DMS 273 (cell line): ENCODE results near the gene ENPP5.
A peak's percentile ranks its signal among the peaks of the same experiment; 100 is the strongest.
"Not testable (repeated sequence)": the region's sequence is repeated elsewhere in the genome, so short reads cannot be mapped to it uniquely, and the experiment has no call there.

ENCODE experiments used
- DNase-seq: peaks from one replicate; lab custom pipeline; 2025; ENCODE audit not compliant: unreplicated experiment; lab: John Stamatoyannopoulos, UW

ENPP5 gene

DNA sequence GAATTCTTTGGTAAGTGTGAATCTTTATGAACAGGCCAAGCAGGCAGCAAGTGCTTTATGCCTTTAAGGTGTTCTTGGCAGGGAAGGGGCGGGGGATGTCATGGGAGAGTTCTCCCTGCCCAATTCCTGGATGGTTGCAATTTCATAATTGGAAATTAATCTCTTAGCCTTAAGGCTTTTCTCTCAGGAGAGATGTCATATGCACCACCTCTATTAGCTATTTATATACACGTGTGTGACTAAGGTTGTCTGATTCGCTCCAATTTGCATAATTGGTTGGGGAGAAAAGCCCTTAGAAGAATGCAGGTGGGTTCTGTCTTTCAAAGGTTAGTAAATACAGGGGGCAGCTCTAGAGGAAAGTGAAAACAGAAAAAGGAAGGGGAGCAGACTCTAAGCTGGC is 5.2 kb upstream of the ENPP5 start:
- DNase-seq: no peak

GRCh38 chr6:46175446-46175845 is 4.7 kb upstream of the ENPP5 start:
- no peak for DNase-seq

DNA sequence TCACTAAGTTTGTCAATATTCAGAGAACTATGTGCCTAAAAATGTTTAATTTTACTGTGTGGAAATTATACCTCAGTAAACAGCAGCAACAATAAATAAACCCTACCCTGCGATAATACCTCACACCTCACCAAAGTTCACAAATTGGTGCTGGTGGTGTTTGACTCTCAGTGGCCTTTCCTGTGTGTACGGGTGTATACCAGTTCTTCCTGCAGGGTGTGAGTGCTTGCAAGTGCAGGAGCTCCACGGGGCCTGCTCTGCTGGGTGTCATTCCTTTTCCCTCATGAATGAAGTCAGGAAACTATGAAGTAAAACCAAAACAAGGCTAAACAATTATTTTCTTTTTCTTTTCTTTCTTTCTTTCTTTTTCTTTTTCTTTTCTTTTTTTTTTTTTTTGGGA is 4.1 kb upstream of the ENPP5 start:
- no peak for DNase-seq

- no peak for DNase-seq
Observed at GRCh38 chr6:46172176-46172575, 1.4 kb upstream of the ENPP5 start.

GRCh38 chr6:46160102-46160501 is 10.7 kb downstream of the ENPP5 start:
- no peak for DNase-seq

- DNase-seq: no peak
Observed at GRCh38 chr6:46159229-46159628, 11.6 kb downstream of the ENPP5 start.

DNA sequence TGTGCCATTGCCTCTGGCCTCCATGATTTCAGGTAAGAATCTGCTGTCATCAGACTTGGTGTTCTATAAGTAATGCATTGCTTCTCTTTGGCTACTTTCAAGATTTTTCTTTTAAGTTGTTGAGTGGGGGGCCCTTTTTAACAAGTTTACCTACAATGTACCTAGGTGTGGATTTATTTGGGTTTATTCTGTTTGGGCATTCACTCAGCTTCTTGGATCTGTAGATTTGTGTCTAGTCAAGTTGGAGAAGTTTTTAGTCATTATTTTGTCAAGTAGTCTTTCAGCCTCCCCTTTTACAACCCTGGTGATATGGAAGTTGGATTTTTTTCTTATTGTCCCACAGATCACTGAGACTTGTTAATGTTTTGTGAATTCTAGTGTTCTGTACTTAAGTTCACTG is 14.1 kb downstream of the ENPP5 start:
- no peak for DNase-seq

- not testable (repeated sequence) for DNase-seq
Observed at GRCh38 chr6:46149066-46149465, 21.7 kb downstream of the ENPP5 start.

DNA sequence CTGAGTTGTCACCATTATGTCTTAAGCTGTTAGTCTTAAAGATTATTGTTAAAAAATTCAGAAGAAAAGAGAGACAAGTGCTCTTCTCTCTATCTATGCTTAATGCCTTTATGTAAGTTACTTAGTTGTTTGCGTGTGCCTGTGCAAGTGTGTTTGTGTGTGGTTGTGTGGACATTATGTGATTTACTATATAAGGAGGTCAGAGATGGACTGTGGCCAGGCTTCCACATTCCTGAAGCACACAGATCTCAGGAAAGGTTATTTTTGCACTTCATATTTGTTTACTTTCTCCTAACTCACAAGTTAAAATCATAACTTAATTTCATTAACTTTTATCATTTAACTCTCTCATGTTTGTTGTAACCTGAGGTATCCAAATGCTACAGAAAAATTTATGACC is 26.5 kb downstream of the ENPP5 start:
- DNase-seq: no peak

DNA sequence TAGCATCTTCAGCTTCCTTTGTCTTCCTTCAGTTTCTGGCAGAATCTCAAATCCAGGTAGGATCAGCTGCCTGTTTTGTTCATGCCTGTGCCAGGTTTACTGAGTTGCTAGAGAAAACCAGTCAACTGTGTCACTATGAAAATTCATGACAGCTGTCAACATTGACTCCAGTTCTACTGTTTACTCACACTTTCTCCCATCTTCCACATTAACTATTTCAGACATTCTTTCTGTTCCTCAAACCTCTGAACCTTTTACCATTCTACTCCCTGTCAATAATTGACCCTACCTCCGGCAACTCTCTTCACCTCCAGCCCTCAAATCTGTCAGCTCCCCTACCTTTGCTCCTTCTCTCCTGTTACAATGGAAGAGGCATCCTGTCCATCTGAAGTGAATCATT is 32.5 kb downstream of the ENPP5 start:
- no peak for DNase-seq

DNA sequence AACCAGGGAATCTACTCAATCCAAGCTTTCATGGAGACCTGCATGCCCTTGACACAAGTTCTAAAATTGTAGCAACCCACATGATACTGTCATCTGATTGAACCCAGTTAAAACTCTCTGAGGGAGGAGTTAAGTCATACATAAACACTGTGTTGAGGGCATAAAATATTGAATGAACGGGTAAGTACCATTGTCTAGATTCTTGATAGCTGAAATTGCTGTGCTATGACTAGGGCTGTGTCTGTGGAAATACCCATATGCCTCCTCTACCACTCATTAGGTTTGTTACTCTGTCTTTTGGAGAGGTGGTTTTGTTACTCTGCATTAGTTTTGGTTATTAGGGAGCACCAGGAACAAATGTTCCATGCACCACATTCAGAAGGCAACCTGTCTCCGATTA is 33.4 kb downstream of the ENPP5 start:
- no peak for DNase-seq

- DNase-seq: no peak
Observed at GRCh38 chr6:46136831-46137230, 33.9 kb downstream of the ENPP5 start.

GRCh38 chr6:46135176-46135575 is 35.6 kb downstream of the ENPP5 start:
- DNase-seq: no peak

DNA sequence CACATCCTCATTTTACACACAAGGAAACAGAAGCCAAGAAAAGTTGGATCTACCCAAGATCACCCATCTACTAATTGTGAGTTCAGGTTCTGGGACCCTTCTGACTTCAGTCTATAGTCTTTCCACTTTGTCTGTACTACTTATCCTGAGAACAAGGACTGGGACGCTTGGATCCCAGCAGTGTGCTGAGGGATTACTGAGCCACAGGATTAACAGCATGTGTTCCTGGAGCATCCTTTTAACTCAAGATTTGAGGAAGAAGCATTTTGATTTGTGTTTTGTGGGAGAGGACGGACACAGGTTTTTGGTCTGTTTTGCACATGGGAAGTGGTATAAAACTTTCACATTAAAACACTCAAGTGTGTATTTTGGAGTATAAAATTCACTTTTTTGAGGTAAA is 36.6 kb downstream of the ENPP5 start:
- no peak for DNase-seq

GRCh38 chr6:46131291-46131690 is 39.5 kb downstream of the ENPP5 start:
- DNase-seq: not testable (repeated sequence)

DNA sequence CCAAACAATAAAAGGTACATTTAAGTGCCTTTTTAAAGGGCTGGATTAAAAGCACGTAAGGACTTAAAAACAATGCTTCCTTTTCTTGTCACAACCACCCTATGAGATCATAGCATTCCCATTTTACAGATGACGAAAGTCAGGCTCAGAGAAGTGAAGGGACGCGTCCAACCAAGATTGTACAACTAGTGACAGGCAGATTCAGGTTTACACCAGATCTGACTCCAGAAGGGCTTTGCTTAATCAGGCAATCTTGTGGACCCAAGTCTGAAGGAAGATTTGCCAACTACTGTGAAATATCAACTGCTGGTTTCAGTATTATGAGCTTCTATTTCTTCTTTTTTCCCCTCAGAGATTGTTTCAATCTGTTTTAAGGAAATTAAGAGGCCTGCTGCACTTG is 40.1 kb downstream of the ENPP5 start:
- no peak for DNase-seq

DNA sequence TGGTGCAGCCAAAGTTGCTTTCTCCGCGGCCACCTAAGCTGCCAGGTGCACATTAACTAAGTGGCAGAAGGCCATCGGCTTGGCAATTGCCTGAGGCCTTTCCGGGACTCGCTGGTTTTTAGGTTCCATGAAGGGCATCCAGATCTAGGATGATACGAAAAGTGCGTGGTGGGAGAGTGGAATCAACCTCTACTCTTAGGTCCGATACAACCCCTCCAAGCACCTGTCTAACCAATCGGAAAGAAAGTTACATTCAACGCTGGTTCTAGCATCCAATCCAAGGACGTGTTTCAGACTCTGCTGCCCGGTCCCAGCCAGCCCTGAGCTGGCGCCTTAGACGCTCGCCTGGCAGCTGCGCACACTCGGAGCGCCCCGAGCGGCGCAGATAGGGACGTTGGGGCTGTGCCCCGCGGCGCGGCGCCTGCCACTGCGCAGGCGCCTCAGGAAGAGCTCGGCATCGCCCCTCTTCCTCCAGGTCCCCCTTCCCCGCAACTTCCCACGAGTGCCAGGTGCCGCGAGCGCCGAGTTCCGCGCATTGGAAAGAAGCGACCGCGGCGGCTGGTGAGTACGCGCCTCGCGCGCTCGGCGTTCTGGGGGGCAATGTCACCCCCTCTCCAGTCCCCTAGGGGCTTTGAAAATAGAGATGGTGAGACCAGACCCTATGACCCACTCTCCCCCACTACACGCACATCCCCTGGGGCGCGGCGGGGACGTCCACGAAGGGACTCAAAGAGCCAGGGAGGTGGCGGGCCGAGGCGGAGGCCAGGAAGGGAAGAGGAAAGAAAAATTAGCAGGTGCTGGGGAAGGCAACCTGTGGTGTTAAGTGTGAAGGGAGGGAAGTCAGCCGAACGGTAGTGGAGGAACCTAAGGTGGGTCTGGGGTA is 40.9 kb downstream of the ENPP5 start, which contains the start of gene ENPP4:
TSS of gene ENPP4 (plus strand) at position 361 of the 883 bp plus-strand sequence. CDS start 9,595 bp downstream, outside the sequence.
- DNase-seq: peak; percentile 98

DNA sequence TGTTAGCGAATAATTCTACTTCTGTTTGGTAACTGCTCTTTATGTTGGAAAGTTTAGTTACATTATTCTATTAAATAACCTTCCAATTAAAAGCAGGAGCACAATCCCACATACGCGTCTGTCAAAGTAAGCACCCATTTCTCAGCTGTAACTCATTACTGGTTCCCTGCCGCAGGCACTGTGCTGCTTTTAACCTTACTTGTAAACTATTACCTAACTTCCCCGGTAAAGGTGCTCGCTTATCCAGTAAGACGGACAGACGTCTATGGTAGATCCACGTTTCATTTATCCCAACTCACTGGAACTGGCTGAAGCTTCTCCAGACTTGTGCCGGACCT is 41.5 kb downstream of the ENPP5 start:
- peak; percentile 59 for DNase-seq

DNA sequence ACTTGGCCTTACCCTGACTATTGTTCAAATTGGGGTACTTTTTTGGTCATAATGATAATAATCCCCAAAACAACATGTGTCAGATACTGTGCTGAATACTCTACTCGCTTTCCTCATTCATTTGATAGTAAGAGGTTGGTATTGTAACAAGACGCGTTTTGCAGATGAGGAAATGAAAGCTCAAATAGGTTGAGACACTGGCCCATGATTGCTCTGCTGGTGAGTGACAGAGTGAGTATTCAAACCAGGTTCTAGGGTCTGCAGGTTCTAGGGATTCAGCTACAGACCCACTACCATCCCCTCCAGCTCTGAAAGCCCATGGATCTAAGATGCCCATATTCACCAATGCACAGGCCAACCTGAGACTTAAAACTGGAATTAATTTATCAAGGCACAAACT is 42.3 kb downstream of the ENPP5 start:
- DNase-seq: no peak

DNA sequence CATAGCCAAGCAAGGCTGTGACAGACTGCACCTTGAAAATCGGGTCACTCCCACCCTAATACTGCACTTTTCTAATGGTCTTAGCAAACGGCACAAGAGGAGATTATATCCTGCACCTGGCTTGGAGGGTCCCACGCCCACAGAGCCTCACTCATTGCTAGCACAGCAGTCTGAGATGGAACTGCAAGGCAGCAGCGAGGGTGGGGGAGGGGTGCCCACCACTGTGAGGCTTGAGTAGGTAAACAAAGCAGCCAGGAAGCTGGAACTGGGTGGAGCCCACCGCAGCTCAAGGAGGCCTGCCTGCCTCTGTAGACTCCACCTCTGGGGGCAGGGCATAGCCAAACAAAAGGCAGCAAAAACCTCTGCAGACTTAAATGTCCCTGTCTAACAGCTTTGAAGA is 51.1 kb downstream of the ENPP5 start:
- DNase-seq: not testable (repeated sequence)

DNA sequence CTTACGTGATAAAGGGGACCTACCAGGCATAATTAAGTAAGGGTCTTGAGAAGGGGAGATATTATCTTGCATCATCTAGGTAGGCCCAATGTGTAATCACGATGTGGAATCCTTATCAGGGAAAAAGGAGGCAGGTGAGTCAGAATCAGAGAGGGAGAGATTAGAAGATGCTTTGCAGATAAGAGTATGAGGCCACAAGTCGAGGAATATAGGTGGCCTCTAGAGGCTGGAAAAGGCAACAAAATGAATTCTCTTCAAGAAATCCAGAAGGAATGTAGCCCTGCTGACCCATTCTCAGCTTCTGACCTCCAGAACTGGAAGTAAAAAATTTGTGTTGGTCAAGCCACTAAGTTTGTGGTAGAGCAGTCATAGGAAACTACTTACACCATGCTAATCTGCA is 51.9 kb downstream of the ENPP5 start:
- no peak for DNase-seq

DNA sequence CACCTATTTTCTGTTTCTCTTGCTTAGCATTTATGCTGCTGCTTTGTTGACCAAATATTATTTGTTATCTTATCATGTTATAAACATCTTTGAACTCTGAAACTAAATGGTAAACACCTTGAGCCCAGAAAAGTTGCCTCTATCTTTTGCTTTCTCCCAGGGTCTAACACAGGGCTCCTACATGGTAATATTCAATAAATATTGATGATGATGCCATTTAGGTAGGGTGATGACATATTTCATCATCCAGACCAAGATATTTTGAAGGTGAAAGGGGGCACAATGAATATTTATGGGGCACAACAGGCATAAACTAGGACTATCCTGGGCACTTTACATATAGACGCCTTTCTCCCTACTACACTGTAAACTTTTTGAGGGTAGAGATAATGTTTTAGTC is 52.6 kb downstream of the ENPP5 start:
- DNase-seq: no peak

DNA sequence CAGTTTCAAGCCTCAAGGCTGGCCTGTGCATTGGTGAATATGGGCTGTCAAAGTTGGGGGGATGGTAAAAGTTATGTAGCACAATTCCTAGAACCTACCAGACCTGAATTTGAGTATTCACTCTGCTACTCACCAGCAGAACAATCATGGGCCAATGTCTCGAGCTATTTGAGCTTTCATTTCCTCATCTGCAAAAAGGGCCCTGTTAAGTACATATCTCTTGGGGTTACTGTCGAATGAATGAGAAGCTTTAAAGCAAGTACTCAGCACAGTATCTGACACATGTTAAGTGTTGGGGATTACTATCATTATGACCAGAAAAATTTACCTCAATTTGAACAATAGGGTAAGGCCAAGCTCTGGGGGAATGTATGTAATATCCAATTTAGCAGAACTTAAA is 54.5 kb downstream of the ENPP5 start:
- no peak for DNase-seq
